CD4-positive, alpha-beta T cell treated with Interleukin-17A for 1 hour (primary cell): ENCODE measurements around the gene CTR9.

ENCODE experiments used
- DNase-seq: peaks from one replicate; pipeline ENCODE4 v3.0.0-alpha.2; 2020

The CTR9 gene

DNA sequence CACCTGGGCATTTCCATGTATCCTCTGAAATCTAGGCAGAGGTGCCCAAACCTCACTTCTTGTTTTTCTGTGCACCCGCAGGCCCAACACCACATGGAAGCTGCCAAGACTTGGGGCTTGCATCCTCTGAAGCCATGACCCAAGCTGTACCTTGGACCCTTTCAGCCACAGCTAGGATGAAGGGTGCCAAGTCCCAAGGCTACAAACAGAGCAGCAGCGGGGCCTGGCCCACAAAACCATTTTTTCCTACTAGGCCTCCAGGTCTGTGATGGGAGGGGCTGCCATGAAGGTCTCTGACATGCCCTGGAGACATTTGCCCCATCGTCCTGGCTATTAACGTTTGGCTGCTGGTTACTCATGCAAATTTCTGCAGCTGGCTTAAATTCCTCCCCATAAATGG lies 78.1 kb downstream of the CTR9 start:
- no peak for DNase-seq
